Measurements from ENCODE around the gene DPPA2.

Gene DPPA2

GRCh38 chr3:109353057-109353456 lies 36.7 kb upstream of the DPPA2 start:
- H3K4me3 ChIP-seq (ENCODE audit: low read depth, low read length) = no peak overlapping the region
- no peak for TF ChIP-seq CTCF (IDR thresholded peaks at IDR 0.05; ENCODE audit: borderline replicate concordance, insufficient read depth, low read depth, low read length)

- no peak for TF ChIP-seq CTCF (IDR thresholded peaks at IDR 0.05; ENCODE audit: borderline replicate concordance, insufficient read depth, low read depth, low read length)
- no peak overlapping the region for H3K4me3 ChIP-seq (ENCODE audit: low read depth, low read length)
Observed at GRCh38 chr3:109351231-109351630, 34.9 kb upstream of the DPPA2 start.

GRCh38 chr3:109346770-109347295 lies 30.5 kb upstream of the DPPA2 start:
- H3K4me3 ChIP-seq (ENCODE audit: low read depth, low read length) = no peak overlapping the region
- TF ChIP-seq CTCF (IDR thresholded peaks at IDR 0.05; ENCODE audit: borderline replicate concordance, insufficient read depth, low read depth, low read length) = no peak

GRCh38 chr3:109346099-109346498 lies 29.8 kb upstream of the DPPA2 start:
- TF ChIP-seq CTCF (IDR thresholded peaks at IDR 0.05; ENCODE audit: borderline replicate concordance, insufficient read depth, low read depth, low read length) = no peak
- no peak overlapping the region for H3K4me3 ChIP-seq (ENCODE audit: low read depth, low read length)

GRCh38 chr3:109339714-109340648 lies 23.7 kb upstream of the DPPA2 start:
- H3K4me3 ChIP-seq (ENCODE audit: low read depth, low read length) = no peak overlapping the region

GRCh38 chr3:109339197-109339596 lies 22.9 kb upstream of the DPPA2 start:
- H3K4me3 ChIP-seq (ENCODE audit: low read depth, low read length) = no peak overlapping the region
- no peak for TF ChIP-seq CTCF (IDR thresholded peaks at IDR 0.05; ENCODE audit: borderline replicate concordance, insufficient read depth, low read depth, low read length)

More at GRCh38 chr3:109339714-109340648, 23.7 kb upstream of the DPPA2 start:
- no peak for TF ChIP-seq CTCF (IDR thresholded peaks at IDR 0.05; ENCODE audit: borderline replicate concordance, insufficient read depth, low read depth, low read length)

GRCh38 chr3:109338322-109338721 lies 22.0 kb upstream of the DPPA2 start:
- H3K4me3 ChIP-seq (ENCODE audit: low read depth, low read length) = no peak overlapping the region
- TF ChIP-seq CTCF (IDR thresholded peaks at IDR 0.05; ENCODE audit: borderline replicate concordance, insufficient read depth, low read depth, low read length) = no peak
